ENCODE measurements around the gene SORCS1.

SORCS1 gene

DNA sequence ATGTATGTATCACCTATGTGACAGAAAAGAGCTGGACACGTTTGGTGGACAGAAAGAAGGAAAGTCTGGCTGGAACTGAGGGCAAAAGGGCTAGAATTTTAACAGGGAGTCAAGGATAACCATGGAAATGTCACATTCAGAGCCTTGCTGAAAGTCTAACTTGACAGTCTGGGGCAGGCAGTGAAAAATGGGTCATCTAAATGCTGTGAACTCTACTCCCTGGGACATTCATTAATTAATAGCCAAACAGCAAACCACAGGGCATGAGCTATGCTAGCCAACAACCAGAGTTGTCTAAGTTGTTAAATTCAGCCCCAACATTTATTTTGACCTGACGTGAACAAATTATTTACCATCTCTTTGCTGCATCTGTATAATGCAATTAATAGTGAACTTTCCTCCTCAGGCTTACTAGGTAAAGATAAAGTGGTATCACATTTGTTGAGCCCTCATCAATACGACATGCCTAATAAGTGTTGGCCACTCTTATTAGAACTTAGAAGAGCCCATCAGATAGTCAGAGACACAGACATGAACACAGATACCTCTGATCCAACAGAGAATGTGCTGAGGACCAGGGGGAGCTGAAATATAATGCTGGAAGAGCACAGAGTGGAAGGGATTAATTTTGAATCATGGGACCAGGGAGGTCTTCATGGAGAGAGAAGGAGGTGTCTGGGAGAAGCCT lies 109.9 kb downstream of the SORCS1 start:
- no peak for DNase-seq (ENCODE audit: low read depth)
- H3K4me3 ChIP-seq (ENCODE audit: low read length) = no peak overlapping the region
- TF ChIP-seq CTCF (conservative IDR thresholded peaks at IDR 0.05; ENCODE audit: low read depth, low read length) = no peak

GRCh38 chr10:107051769-107052168 lies 112.7 kb downstream of the SORCS1 start:
- no peak for DNase-seq (ENCODE audit: low read depth)
- no peak overlapping the region for H3K4me3 ChIP-seq (ENCODE audit: low read length)
- no peak for TF ChIP-seq CTCF (conservative IDR thresholded peaks at IDR 0.05; ENCODE audit: low read depth, low read length)

DNA sequence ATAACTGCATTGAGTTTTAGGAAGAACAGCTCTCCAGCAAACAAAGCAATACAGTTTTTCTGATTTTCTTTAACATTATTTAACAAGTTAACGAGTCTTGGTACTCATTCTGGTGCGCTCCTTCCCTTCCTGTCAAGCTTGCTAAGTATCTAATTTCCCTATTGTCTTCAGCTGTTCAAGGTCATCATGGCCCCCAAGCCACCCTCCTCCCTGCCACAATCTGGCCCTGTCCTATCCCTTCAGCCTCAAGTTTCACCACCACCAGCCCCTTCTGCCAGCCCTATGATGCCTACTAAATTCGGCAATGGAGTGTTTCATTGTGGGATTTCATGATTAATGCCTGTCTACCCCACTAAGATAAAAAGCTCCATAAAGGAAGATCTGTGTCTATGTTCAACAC lies 121.0 kb downstream of the SORCS1 start:
- no peak overlapping the region for H3K4me3 ChIP-seq (ENCODE audit: low read length)
- no peak for TF ChIP-seq CTCF (conservative IDR thresholded peaks at IDR 0.05; ENCODE audit: low read depth, low read length)
- DNase-seq (ENCODE audit: low read depth) = no peak

- TF ChIP-seq CTCF (conservative IDR thresholded peaks at IDR 0.05; ENCODE audit: low read depth, low read length) = no peak
- DNase-seq (ENCODE audit: low read depth) = no peak
- no peak overlapping the region for H3K4me3 ChIP-seq (ENCODE audit: low read length)
Observed at GRCh38 chr10:107037192-107038122, 127.0 kb downstream of the SORCS1 start.

DNA sequence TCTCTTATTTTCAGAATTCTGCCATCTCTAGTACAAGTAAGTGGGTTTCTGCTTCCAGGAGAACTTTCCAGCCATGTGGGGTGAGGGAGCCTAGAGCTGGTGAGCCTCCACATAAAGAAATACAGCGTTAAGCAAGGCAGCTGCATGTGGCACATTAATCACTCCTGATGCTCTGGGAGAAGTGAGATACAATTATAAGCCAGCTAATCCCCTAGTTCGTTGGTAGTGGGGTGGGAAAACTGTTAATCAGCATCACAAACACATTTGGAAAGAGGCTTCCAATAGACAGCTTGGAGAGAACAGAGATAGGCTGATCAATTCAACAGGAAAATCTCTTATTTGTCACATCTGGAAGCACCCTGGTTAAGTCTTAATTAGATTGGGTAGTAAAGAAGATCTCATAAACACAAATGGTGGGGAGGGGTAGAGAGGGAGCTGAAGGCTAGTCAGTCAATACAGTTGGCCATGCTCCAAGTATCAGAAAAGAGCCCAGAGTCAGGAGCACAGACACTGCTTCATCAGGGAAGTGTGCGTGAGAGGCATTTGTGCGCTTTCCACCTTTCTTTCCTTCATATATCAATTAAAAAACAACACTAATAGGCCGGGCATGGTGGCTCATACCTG lies 130.6 kb downstream of the SORCS1 start:
- no peak for DNase-seq (ENCODE audit: low read depth)
- no peak for TF ChIP-seq CTCF (conservative IDR thresholded peaks at IDR 0.05; ENCODE audit: low read depth, low read length)
- no peak overlapping the region for H3K4me3 ChIP-seq (ENCODE audit: low read length)

DNA sequence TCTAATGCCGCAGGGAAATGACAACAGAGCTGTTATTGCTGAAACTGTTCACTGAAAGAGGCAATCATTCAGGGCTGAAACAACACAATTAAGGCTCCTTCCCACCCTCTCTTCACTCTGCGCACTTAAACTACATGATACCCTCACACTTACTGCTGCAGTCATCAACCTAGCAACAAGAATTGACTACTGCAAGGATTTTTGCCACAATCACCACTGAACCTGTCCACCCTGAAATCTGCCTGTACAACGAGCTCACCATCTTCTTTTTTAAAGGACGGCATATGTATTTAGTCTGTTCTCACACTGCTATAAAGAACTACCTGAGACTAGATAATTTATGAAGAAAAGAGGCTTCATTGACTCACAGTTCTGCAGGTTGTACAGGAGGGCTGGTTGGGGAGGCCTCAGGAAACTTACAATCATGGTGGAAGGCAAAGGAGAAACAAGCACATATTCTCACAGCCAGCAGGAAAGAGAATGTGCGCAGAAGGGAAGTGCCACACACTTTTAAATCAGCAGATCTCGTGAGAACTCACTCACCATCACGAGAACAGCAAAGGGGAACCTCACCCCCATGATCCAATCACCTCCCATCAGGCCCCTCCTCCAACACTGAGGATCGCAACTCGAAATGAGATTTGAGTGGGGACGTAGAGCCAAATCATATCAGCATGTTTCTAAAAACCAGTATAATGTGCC lies 131.7 kb downstream of the SORCS1 start:
- DNase-seq (ENCODE audit: low read depth) = no peak
- TF ChIP-seq CTCF (conservative IDR thresholded peaks at IDR 0.05; ENCODE audit: low read depth, low read length) = no peak
- H3K4me3 ChIP-seq (ENCODE audit: low read length) = no peak overlapping the region

All from retinal pigment epithelial cell (primary cell).